ENCODE measurements around the gene SOHLH1.

DNA sequence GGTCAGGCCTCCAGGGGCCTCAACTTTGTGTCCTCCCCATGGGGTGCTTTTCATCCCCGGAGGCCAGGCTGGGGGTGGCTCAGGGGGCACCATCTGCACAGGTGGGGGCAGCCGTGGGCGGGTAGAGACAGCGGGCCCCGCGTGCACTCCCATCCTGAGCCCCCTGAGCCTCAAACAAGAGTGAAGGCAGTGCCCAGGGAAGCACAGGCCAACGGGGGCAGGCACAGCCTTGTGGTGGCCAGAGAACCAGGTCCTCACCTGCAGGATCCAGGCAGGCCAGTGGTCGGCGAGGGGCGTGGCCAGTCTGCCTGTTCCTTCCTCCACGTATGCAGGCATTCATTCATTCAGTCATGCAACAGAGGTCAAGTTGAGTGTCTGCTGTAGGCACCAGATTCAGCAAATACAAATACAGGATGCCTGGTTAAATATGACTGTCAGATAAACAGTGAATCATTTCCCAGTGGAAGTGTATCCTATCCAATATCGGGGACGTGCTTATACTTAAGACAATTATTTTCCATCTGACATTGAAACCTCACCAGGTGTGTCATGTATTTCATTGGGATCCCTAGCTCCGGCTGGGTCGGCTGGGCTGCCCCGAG, 25.0 kb upstream of the SOHLH1 start:
- TF ChIP-seq POLR2AphosphoS5 (IDR thresholded peaks at IDR 0.05) (no peak), EP300 (IDR thresholded peaks at IDR 0.05) (no peak), CTCF (IDR thresholded peaks at IDR 0.05) (no peak), POLR2A (IDR thresholded peaks at IDR 0.05) (no peak)

All from sigmoid colon (tissue), 4 donors.